Measurements from ENCODE around the gene CENPF.

DNA sequence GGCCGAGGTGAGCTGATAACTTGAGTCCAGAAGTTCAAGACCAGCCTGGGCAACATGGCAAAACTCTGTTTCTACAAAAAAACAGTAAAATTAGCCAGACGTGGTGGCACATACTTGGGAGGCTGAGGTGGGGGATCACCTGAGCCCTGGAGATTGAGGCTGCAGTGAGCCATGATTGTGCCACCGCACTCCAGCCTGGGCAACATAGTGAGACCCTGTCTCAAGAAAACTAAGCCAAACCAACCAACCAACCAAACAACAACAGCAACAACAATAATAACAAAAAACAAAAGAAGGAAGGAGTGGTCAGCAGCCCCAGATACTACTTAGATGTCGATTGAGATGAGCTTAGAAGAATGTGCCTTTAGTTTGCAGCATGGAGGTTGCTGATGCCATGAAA lies 47.7 kb downstream of the CENPF start:
- TF ChIP-seq CTCF (IDR thresholded peaks at IDR 0.05), result no peak
- TF ChIP-seq POLR2A (IDR thresholded peaks at IDR 0.05), result no peak

Measured in esophagus squamous epithelium (tissue), 4 donors.